CD4-positive, alpha-beta T cell (primary cell): ENCODE measurements around the gene PCDHA7. TPM values are rescaled to one million over a fixed set of nuclear protein-coding genes. Genes with fewer than 3 reads are reported as not detected.
"Not testable (repeated sequence)": the region's sequence is repeated elsewhere in the genome, so short reads cannot be mapped to it uniquely, and the experiment has no call there.

ENCODE experiments used
- ATAC-seq: fragments of 200-7000 bp; cut with Tn5 transposase; one replicate; pipeline ENCODE4 v1.10.0; 2022; ENCODE audit warnings: mild to moderate bottlenecking; ENCODE audit not compliant: poor library complexity
- CTCF ChIA-PET: fragments of 350-600 bp; sonication (Branson Sonifier 250); formaldehyde crosslinking; loops from one replicate; lab custom pipeline; 2021; ENCODE audit warnings: antibody characterized with exemption, inconsistent platforms; lab: Charles Lee
- POLR2A ChIA-PET: fragments of 350-600 bp; sonication (Branson Sonifier 250); formaldehyde crosslinking; loops from one replicate; lab custom pipeline; 2021; ENCODE audit warnings: antibody characterized with exemption, inconsistent platforms; lab: Charles Lee
- DNase-seq, 14 experiments: peaks; one replicate each; pipeline ENCODE4 v3.0.0-alpha.2; 2013 to 2020; ENCODE audit warnings: mixed read lengths in 2 of 14
- H3K27ac ChIP-seq, 2 donors: one replicate each; pipeline versions ENCODE4 v1.5.1 to v1.7.0; 2013; ENCODE audit warnings: low read length in 2 of 2, low read depth in 1 of 2, mild to moderate bottlenecking in 1 of 2
- H3K27me3 ChIP-seq, 2 experiments: 1 replicate in 1 of 2; 2 replicates in 1 of 2; pipeline versions ENCODE4 v1.6.1 to v1.7.0; 2013; ENCODE audit warnings: low read length in 2 of 2, control low read depth in 1 of 2, mild to moderate bottlenecking in 1 of 2, moderate library complexity in 1 of 2; ENCODE audit not compliant: insufficient read depth in 2 of 2, control insufficient read depth in 1 of 2
- H3K36me3 ChIP-seq: one replicate; pipeline ENCODE4 v1.6.1; 2013; ENCODE audit warnings: low read length, control low read depth; ENCODE audit not compliant: insufficient read depth
- H3K4me1 ChIP-seq: one replicate; pipeline ENCODE4 v1.6.1; 2013; ENCODE audit warnings: low read length, control low read depth; ENCODE audit not compliant: insufficient read depth
- H3K4me3 ChIP-seq: one replicate; pipeline ENCODE4 v1.5.1; 2013; ENCODE audit warnings: mild to moderate bottlenecking, low read length, moderate library complexity
- H3K9me3 ChIP-seq, 2 experiments: 1 replicate in 1 of 2; 2 replicates in 1 of 2; pipeline versions ENCODE4 v1.6.1 to v1.7.0; 2013; ENCODE audit warnings: low read length in 2 of 2, mild to moderate bottlenecking in 2 of 2, control low read depth in 1 of 2, moderate library complexity in 1 of 2; ENCODE audit not compliant: control insufficient read depth in 1 of 2, insufficient read depth in 1 of 2
- H3K27ac Mint-ChIP-seq: one replicate; pipeline ENCODE4 v1.8.0; 2020; ENCODE audit warnings: mixed read lengths
- H3K27me3 Mint-ChIP-seq: one replicate; pipeline ENCODE4 v1.8.0; 2021; ENCODE audit warnings: mixed read lengths
- H3K36me3 Mint-ChIP-seq: one replicate; pipeline ENCODE4 v1.8.0; 2021; ENCODE audit warnings: low read depth, mixed read lengths
- H3K4me1 Mint-ChIP-seq: one replicate; pipeline ENCODE4 v1.8.0; 2021; ENCODE audit warnings: low read depth, mixed read lengths
- H3K4me3 Mint-ChIP-seq: one replicate; pipeline ENCODE4 v1.8.0; 2020; ENCODE audit warnings: mild to moderate bottlenecking, mixed read lengths
- H3K9me3 Mint-ChIP-seq: one replicate; pipeline ENCODE4 v1.8.0; 2020; ENCODE audit warnings: mixed read lengths
- CTCF ChIP-seq: fragments of 200-600 bp; IDR thresholded peaks from one replicate; pipeline ENCODE4 v1.8.0; 2022; ENCODE audit warnings: antibody characterized with exemption, mild to moderate bottlenecking
- intact Hi-C, 2 experiments: fragments of 100-400 bp; cut with DNase I in 1 of 2; cut with micrococcal nuclease in 1 of 2; formaldehyde crosslinking; loops; one replicate each; pipeline versions ENCODE4 v1.15.1 to v1.9.0; 2023 to 2025; cut with DNase I, micrococcal nuclease
- total RNA-seq, 174 experiments: library from RNA in 2 of 174; stranded (reverse) in 2 of 174; gene quantifications; one replicate each; pipeline ENCODE4 v1.2.3 and lab custom pipeline; 2021 to 2026

The PCDHA7 gene
- total RNA-seq, 2 experiments from 2014 or later: not detected

DNA sequence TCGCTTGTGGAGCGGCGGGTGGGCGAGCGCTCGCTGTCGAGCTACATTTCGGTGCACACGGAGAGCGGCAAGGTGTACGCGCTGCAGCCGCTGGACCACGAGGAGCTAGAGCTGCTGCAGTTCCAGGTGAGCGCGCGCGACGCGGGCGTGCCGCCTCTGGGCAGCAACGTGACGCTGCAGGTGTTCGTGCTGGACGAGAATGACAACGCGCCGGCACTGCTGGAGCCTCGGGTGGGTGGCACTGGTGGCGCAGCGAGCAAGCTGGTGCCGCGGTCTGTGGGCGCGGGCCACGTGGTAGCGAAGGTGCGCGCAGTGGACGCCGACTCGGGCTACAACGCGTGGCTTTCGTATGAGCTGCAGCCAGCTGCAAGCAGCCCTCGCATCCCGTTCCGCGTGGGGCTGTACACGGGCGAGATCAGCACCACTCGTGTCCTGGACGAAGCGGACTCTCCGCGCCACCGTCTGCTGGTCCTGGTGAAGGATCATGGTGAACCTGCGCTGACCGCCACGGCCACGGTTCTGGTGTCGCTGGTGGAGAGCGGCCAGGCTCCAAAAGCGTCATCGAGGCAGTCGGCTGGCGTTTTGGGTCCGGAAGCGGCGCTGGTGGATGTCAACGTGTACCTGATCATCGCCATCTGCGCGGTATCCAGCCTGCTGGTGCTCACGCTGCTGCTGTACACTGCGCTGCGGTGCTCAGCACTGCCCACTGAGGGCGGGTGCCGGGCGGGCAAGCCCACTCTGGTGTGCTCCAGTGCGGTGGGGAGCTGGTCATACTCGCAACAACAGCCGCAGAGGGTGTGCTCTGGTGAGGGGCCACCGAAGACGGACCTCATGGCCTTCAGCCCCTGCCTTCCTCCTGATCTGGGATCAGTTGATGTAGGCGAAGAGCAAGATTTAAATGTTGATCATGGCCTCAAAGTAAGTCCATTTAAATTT lies 9.0 kb downstream of the PCDHA7 start:
- Mint-ChIP-seq H3K27ac (no peak overlapping the region), H3K4me1 (no peaks in the 10 kb centered on the region), H3K4me3 (no peak overlapping the region), H3K9me3 (peaks cover 18% of the 10 kb centered on the region), H3K36me3 (peaks cover 5% of the 10 kb centered on the region), H3K27me3 (peaks cover 42% of the 10 kb centered on the region)
- Histone ChIP-seq H3K27me3 (peaks cover 17 to 25% of the 10 kb centered on the region in 2 experiments), H3K4me1 (no peaks in the 10 kb centered on the region), H3K4me3 (no peak overlapping the region), H3K27ac (no peak overlapping the region), H3K9me3 (peaks cover 12 to 26% of the 10 kb centered on the region in 2 experiments), H3K36me3 (no peaks in the 10 kb centered on the region)
- ATAC-seq: no peak
- POLR2A ChIA-PET: no interaction called here
- DNase-seq: no peak
- intact Hi-C loops: no loop called here
- CTCF ChIA-PET: no interaction called here
- TF ChIP-seq CTCF: no peak

DNA sequence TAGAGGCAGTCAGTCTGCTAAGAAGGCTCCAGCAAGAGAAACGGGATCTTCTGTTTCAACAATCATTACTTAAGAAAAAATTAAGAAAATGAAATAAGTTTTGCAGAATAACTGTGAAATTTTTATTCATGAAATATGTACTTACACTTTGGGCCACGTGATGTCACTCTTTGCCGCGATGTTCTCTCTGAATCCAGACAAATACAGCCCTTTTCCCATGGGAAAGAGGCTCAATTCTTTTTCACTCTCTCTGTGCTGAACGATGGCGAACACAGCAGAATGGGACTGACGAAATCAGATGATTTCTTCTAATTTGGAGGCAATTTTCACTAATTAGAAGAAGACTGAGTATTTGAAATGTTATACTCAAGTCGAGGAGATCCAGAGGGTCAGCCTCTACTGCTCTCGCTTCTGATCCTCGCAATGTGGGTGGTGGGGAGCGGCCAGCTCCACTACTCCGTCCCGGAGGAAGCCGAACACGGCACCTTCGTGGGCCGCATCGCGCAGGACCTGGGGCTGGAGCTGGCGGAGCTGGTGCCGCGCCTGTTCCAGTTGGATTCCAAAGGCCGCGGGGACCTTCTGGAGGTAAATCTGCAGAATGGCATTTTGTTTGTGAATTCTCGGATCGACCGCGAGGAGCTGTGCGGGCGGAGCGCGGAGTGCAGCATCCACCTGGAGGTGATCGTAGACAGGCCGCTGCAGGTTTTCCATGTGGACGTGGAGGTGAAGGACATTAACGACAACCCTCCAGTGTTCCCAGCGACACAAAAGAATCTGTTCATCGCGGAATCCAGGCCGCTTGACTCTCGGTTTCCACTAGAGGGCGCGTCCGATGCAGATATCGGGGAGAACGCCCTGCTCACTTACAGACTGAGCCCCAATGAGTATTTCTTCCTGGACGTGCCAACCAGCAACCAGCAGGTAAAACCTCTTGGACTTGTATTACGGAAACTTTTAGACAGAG lies 14.4 kb downstream of the PCDHA7 start, which contains the start of gene PCDHA9:
TSS of gene PCDHA9 (plus strand) at position 244 of the 964 bp plus-strand sequence. CDS start at position 358, 114 bp downstream.
- ATAC-seq, H3K27ac Mint-ChIP-seq, H3K4me3 Mint-ChIP-seq, H3K4me1 Mint-ChIP-seq, intact Hi-C loops, H3K4me3 ChIP-seq, H3K9me3 Mint-ChIP-seq, H3K27ac ChIP-seq, H3K36me3 Mint-ChIP-seq, POLR2A ChIA-PET, H3K36me3 ChIP-seq, CTCF ChIA-PET, H3K4me1 ChIP-seq, DNase-seq: not testable (repeated sequence)
- peaks cover 36% of the 10 kb centered on the region for H3K27me3 Mint-ChIP-seq
- peaks cover 7 to 29% of the 10 kb centered on the region in 2 experiments for H3K9me3 ChIP-seq
- H3K27me3 ChIP-seq: peaks cover 15 to 18% of the 10 kb centered on the region in 2 experiments

DNA sequence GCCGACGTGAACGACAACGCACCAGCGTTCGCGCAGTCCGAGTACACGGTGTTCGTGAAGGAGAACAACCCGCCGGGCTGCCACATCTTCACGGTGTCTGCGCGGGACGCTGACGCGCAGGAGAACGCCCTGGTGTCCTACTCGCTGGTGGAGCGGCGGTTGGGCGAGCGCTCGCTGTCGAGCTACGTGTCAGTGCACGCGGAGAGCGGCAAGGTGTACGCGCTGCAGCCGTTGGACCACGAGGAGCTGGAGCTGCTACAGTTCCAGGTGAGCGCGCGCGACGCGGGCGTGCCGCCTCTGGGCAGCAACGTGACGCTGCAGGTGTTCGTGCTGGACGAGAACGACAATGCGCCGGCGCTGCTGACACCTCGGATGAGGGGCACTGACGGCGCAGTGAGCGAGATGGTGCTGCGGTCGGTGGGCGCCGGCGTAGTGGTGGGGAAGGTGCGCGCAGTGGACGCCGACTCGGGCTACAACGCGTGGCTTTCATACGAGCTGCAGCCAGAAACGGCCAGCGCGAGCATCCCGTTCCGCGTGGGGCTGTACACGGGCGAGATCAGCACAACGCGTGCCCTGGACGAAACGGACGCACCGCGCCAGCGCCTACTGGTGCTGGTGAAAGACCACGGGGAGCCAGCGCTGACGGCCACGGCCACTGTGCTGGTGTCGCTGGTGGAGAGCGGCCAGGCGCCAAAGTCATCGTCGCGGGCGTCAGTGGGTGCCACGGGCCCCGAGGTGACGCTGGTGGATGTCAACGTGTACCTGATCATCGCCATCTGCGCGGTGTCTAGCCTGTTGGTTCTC lies 16.0 kb downstream of the PCDHA7 start:
- POLR2A ChIA-PET, DNase-seq, intact Hi-C loops, H3K4me1 ChIP-seq, ATAC-seq, H3K4me1 Mint-ChIP-seq, H3K27ac Mint-ChIP-seq, H3K36me3 ChIP-seq, H3K9me3 Mint-ChIP-seq, H3K4me3 Mint-ChIP-seq, H3K27ac ChIP-seq, H3K4me3 ChIP-seq, CTCF ChIA-PET, H3K36me3 Mint-ChIP-seq: not testable (repeated sequence)
- peaks cover 9 to 28% of the 10 kb centered on the region in 2 experiments for H3K9me3 ChIP-seq
- H3K27me3 ChIP-seq: peaks cover 20 to 25% of the 10 kb centered on the region in 2 experiments
- H3K27me3 Mint-ChIP-seq: peaks cover 38% of the 10 kb centered on the region
